K562 (cell line): ENCODE data around the gene COPB2. TPM values are rescaled to one million over a fixed set of nuclear protein-coding genes. Genes with fewer than 3 reads are reported as not detected.

Experiments
- ATAC-seq: fragments of 200-7000 bp; cut with Tn5 transposase; 3 replicates; pipeline ENCODE4 v1.9.1; 2020; ENCODE audit warnings: moderate library complexity
- BruUV-seq: library from RNA; stranded (reverse); fragments of 400-500 nt; replicated peaks from 2 replicates; lab custom pipeline; 2021; lab: Mats Ljungman, UMichigan
- CTCF ChIA-PET: fragments of 300-600 bp; formaldehyde crosslinking; extraction: SDS; loops from one replicate; lab custom pipeline; 2021; ENCODE audit warnings: low intra/inter-chr PET ratio; lab: Yijun Ruan, JAX
- POLR2A ChIA-PET: fragments of 300-600, 350-650 bp; sonication (Branson Sonifier 250); formaldehyde crosslinking; extraction: SDS; loops from one replicate; lab custom pipeline; 2021; ENCODE audit warnings: antibody characterized with exemption, inconsistent platforms; lab: Yijun Ruan, JAX
- DNase-seq, 4 experiments: peaks; one replicate each; pipeline versions ENCODE4 v3.0.0 to v3.0.0-alpha.2; 2011 to 2018; ENCODE audit warnings: low spot score in 3 of 4, mixed read lengths in 3 of 4; ENCODE audit errors: extremely low read depth in 1 of 4
- FAIRE-seq: peaks from 2 replicates; lab custom pipeline; 2011; peaks lifted over from hg19 to GRCh38; lab: Jason Lieb, UNC
- H2AFZ ChIP-seq: 2 replicates; pipeline ENCODE4 v1.6.0; 2011; ENCODE audit warnings: low read depth, low read length, control low read depth, inconsistent platforms
- H3K27ac ChIP-seq: fragments of 200-600 bp; 3 replicates; pipeline ENCODE4 v1.8.0; 2011; ENCODE audit warnings: low read depth, mild to moderate bottlenecking, control low read depth, inconsistent platforms, low read length, moderate library complexity, mixed read lengths; ENCODE audit errors: extremely low read depth
- H3K27me3 ChIP-seq, 2 experiments: fragments of 300-600 bp in 1 of 2; 2 replicates in 1 of 2; 3 replicates in 1 of 2; pipeline versions ENCODE4 v1.6.0 to v1.8.0; 2011; ENCODE audit warnings: inconsistent platforms in 2 of 2, low read length in 2 of 2, mild to moderate bottlenecking in 1 of 2, mixed read lengths in 1 of 2, moderate library complexity in 1 of 2; ENCODE audit not compliant: control insufficient read depth in 2 of 2, insufficient read depth in 2 of 2
- H3K36me3 ChIP-seq: fragments of 300-600 bp; 3 replicates; pipeline ENCODE4 v1.8.0; 2011; ENCODE audit warnings: mild to moderate bottlenecking, low read length, inconsistent platforms; ENCODE audit not compliant: control insufficient read depth, insufficient read depth
- H3K4me1 ChIP-seq, 2 experiments: fragments of 200-600 bp in 1 of 2; replicated peaks in 1 of 2; 2 replicates in 1 of 2; 3 replicates in 1 of 2; pipeline versions ENCODE4 v1.5.1 to v1.8.0; 2011; ENCODE audit warnings: inconsistent platforms in 2 of 2, low read length in 2 of 2, mild to moderate bottlenecking in 1 of 2, mixed read lengths in 1 of 2, moderate library complexity in 1 of 2; ENCODE audit not compliant: control insufficient read depth in 2 of 2, insufficient read depth in 2 of 2
- H3K4me2 ChIP-seq: 2 replicates; pipeline ENCODE4 v1.6.1; 2011; ENCODE audit warnings: low read length, control low read depth, inconsistent platforms, mixed read lengths; ENCODE audit not compliant: insufficient read depth
- H3K4me3 ChIP-seq: fragments of 200-600 bp; sonication (generic), shearing (Covaris generic); 2 replicates; pipeline ENCODE4 v1.5.1; 2016; ENCODE audit warnings: control low read depth, inconsistent platforms
- H3K79me2 ChIP-seq: fragments of 200-600 bp; 3 replicates; pipeline ENCODE4 v1.8.0; 2011; ENCODE audit warnings: low read length, inconsistent platforms; ENCODE audit not compliant: control insufficient read depth, insufficient read depth
- H3K9ac ChIP-seq, 2 experiments: 2 replicates each; pipeline versions ENCODE4 v1.6.0 to v1.6.1; 2011; ENCODE audit warnings: low read depth in 2 of 2, low read length in 2 of 2, control low read depth in 1 of 2, inconsistent platforms in 1 of 2, mild to moderate bottlenecking in 1 of 2, mixed read lengths in 1 of 2; ENCODE audit not compliant: insufficient read depth in 1 of 2
- H3K9me1 ChIP-seq: one replicate; pipeline ENCODE4 v1.6.0; 2011; ENCODE audit warnings: inconsistent platforms, mild to moderate bottlenecking, low read length, moderate library complexity; ENCODE audit not compliant: control insufficient read depth, insufficient read depth
- H3K9me3 ChIP-seq: replicated peaks from 2 replicates; pipeline ENCODE4 v1.5.1; 2011; ENCODE audit warnings: low read depth, low read length, inconsistent platforms; ENCODE audit not compliant: control insufficient read depth, insufficient read depth
- H4K20me1 ChIP-seq: replicated peaks from 2 replicates; pipeline ENCODE4 v1.6.1; 2011; ENCODE audit warnings: low read length, inconsistent platforms, mixed read lengths; ENCODE audit not compliant: control insufficient read depth, insufficient read depth
- ATF2 ChIP-seq: sonication (generic); formaldehyde crosslinking; IDR thresholded peaks from 2 replicates; pipeline ENCODE4 v1.8.1; 2022; ENCODE audit warnings: missing genetic modification reagents
- BRD4 ChIP-seq: fragments of 200-600 bp; sonication (generic); IDR thresholded peaks from 2 replicates; pipeline ENCODE4 v1.6.1; 2017; ENCODE audit warnings: inconsistent platforms
- CBX1 ChIP-seq: sonication (generic); IDR thresholded peaks from 2 replicates; pipeline ENCODE4 v1.6.1; 2016; ENCODE audit warnings: antibody characterized with exemption, low read depth, mild to moderate bottlenecking
- E2F6 ChIP-seq, 2 experiments: IDR thresholded peaks; 2 replicates each; pipeline ENCODE4 v1.6.1; 2011; ENCODE audit warnings: borderline replicate concordance in 1 of 2, control low read depth in 1 of 2, low read depth in 1 of 2, low read length in 1 of 2, mild to moderate bottlenecking in 1 of 2, mixed read lengths in 1 of 2, moderate library complexity in 1 of 2; ENCODE audit not compliant: insufficient read depth in 1 of 2, insufficient read length in 1 of 2, poor library complexity in 1 of 2, severe bottlenecking in 1 of 2; ENCODE audit errors: extremely low read depth in 1 of 2
- FOXK1 ChIP-seq: sonication (generic); formaldehyde crosslinking; IDR thresholded peaks from 2 replicates; pipeline ENCODE4 v1.8.0; 2022; ENCODE audit warnings: missing genetic modification reagents, mild to moderate bottlenecking, borderline replicate concordance
- GABPB2 ChIP-seq: fragments of 250-450 bp; sonication (Bioruptor Pico); conservative IDR thresholded peaks from 2 replicates; pipeline ENCODE4 v1.5.1; 2021; ENCODE audit warnings: mild to moderate bottlenecking
- HLTF ChIP-seq: fragments of 450-650 bp; IDR thresholded peaks from 2 replicates; pipeline ENCODE4 v1.6.1; 2016
- HMG20A ChIP-seq: fragments of 450-650 bp; formaldehyde crosslinking; conservative IDR thresholded peaks from 2 replicates; pipeline ENCODE4 v1.4.0; 2020; ENCODE audit warnings: mild to moderate bottlenecking, mixed read lengths
- HNRNPK ChIP-seq: fragments of 200-400 bp; formaldehyde crosslinking; IDR thresholded peaks from one replicate; pipeline ENCODE4 v1.6.1; 2018; ENCODE audit warnings: mild to moderate bottlenecking, low read depth, low read length; ENCODE audit not compliant: poor library complexity, severe bottlenecking
- JUN ChIP-seq, 2 experiments: sonication (generic) in 1 of 2; formaldehyde crosslinking in 1 of 2; IDR thresholded peaks; 2 replicates each; pipeline versions ENCODE4 v1.6.1 to v1.8.0; 2012 to 2022; ENCODE audit warnings: borderline replicate concordance in 2 of 2, mild to moderate bottlenecking in 2 of 2, improper control_type of control experiment in 1 of 2, low read depth in 1 of 2, low read length in 1 of 2, missing genetic modification reagents in 1 of 2
- SMAD4 ChIP-seq: fragments of 250-450 bp; sonication (Bioruptor Pico); conservative IDR thresholded peaks from 2 replicates; pipeline ENCODE4 v1.8.0; 2021; ENCODE audit warnings: inconsistent platforms, mild to moderate bottlenecking, moderate library complexity
- ZNF146 ChIP-seq: IDR thresholded peaks from one replicate; pipeline ENCODE4 v1.6.1; 2018; ENCODE audit warnings: missing compliant biosample characterization; ENCODE audit not compliant: unreplicated experiment
- WGBS: fragments of 100-300 bp; shearing (Covaris generic); methylation state at CpG from one replicate; pipeline ENCODE4 v1.1.6; 2016; ENCODE audit warnings: low coverage, mixed read lengths; ENCODE audit not compliant: insufficient coverage; ENCODE audit errors: missing lambda C conversion rate; 5-methylcytosine and 5-hydroxymethylcytosine counted together
- in situ Hi-C: fragments of 300-500 bp; cut with MboI; formaldehyde crosslinking; loops from 4 replicates; pipeline ENCODE4 v1.15.0; 2018; ENCODE audit warnings: inconsistent platforms, mixed read lengths
- intact Hi-C: fragments of 100-400 bp; cut with micrococcal nuclease; formaldehyde crosslinking; loops from 2 replicates; pipeline ENCODE4 v1.14.2; 2022
- polyA plus RNA-seq, 8 experiments: library from polyadenylated mRNA; depleted of rRNA in 4 of 8; stranded (reverse) in 5 of 8; unstranded in 3 of 8; fragments of >200 nt; fragmentation: Nextera tagmentation in 2 of 8; fragmentation: Illumina TruSeq in 1 of 8; extraction: Ambion mirVana in 2 of 8; extraction: Trizol in 1 of 8; gene quantifications; 2 replicates each; pipeline versions ENCODE4 v1.2.1 to v1.2.3, GENCODE V29; 2011 to 2014; ENCODE audit warnings: inconsistent platforms in 1 of 8, missing spikeins in 1 of 8
- total RNA-seq, 7 experiments: library from RNA; depleted of rRNA in 6 of 7; stranded (reverse); fragments of >200 nt in 6 of 7; fragmentation: Illumina TruSeq in 2 of 7; extraction: Trizol in 2 of 7; gene quantifications; 2 replicates each; pipeline versions ENCODE4 v1.2.1 to v1.2.3, GENCODE V29; 2011 to 2021; ENCODE audit warnings: low replicate concordance in 1 of 7
- TF ChIP-seq, protein P1 (sequence below): sonication (generic); formaldehyde crosslinking; IDR thresholded peaks from 2 replicates; pipeline ENCODE4 v1.5.0; 2020; ENCODE audit warnings: missing genetic modification reagents

Gene COPB2
- total and polyA plus RNA-seq, 9 of the 15 experiments (the other 6 are each of a cell fraction or from before 2014, with no cell fraction given) = 64.3 to 189 (median 130) TPM

DNA sequence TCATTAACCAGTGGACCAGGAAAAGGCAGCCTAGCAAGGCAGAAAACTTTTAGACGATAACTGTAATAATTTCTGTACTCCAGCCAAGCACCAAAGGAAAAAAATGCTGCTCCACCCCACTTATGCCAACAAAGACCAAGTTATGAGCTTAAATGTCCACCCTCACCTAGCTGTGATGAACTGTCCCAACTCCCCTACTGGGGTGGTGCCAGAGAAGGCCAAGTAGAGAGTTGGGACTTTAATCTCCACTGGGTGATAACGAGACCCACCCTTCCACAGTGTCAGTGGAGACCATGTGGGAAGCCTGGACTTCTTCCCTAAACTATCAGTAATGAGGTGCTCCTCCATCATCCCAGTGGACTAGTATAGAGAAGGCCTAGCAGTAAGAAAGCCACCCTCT is 33.8 kb upstream of the COPB2 start:
- WGBS = 3% methylated on average over 2 of the region's 2 CpGs
- in situ Hi-C loops (no loop called here), intact Hi-C loops (loop anchor here (10.0 kb wide), 1 partner anchor 632 kb away; no protein-coding TSS in a partner anchor)
- POLR2A ChIA-PET = no interaction called here
- no peak for ATAC-seq
- H3K4me2 ChIP-seq = no peak overlapping the region
- TF ChIP-seq ATF2 (CRISPR knock-in tag) = no peak
- no peak for TF ChIP-seq HMG20A
- no peak for TF ChIP-seq E2F6 (IDR thresholded peaks at IDR 0.05; ENCODE audit: borderline replicate concordance in 1 of 2, extremely low read depth in 1 of 2, insufficient read depth in 1 of 2, insufficient read length in 1 of 2, low read depth in 1 of 2, low read length in 1 of 2, poor library complexity in 1 of 2, severe bottlenecking in 1 of 2)
- TF ChIP-seq ZNF146 (CRISPR knock-in tag) = no peak
- no peak for TF ChIP-seq CBX1
- TF ChIP-seq JUN (IDR thresholded peaks at IDR 0.05; ENCODE audit: borderline replicate concordance, low read depth, low read length) = no peak
- no peak for TF ChIP-seq JUN (CRISPR knock-in tag; IDR thresholded peaks at IDR 0.05; ENCODE audit: borderline replicate concordance)
- no peak for TF ChIP-seq GABPB2 (CRISPR knock-in tag)
- TF ChIP-seq BRD4 = no peak
- TF ChIP-seq, protein P1, sequence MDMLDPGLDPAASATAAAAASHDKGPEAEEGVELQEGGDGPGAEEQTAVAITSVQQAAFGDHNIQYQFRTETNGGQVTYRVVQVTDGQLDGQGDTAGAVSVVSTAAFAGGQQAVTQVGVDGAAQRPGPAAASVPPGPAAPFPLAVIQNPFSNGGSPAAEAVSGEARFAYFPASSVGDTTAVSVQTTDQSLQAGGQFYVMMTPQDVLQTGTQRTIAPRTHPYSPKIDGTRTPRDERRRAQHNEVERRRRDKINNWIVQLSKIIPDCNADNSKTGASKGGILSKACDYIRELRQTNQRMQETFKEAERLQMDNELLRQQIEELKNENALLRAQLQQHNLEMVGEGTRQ (CRISPR knock-in tag) = no peak
- no peak for TF ChIP-seq HLTF
- no peak for TF ChIP-seq SMAD4 (CRISPR knock-in tag)
- TF ChIP-seq HNRNPK = no peak
- TF ChIP-seq FOXK1 (CRISPR knock-in tag) = no peak
- TF ChIP-seq, all 486 proteins: peak for 0
- Histone ChIP-seq H4K20me1 (no peaks in the 10 kb centered on the region), H3K79me2 (no peaks in the 10 kb centered on the region), H3K4me1 (no peaks in the 10 kb centered on the region; a peak in 2 of 5 replicates), H2AFZ (no peak overlapping the region), H3K27me3 (no peaks in the 10 kb centered on the region), H3K4me3 (no peak overlapping the region), H3K9me1 (no peaks in the 10 kb centered on the region), H3K9me3 (no peaks in the 10 kb centered on the region), H3K9ac (no peak overlapping the region), H3K27ac (no peak overlapping the region), H3K36me3 (no peaks in the 10 kb centered on the region)
- CTCF ChIA-PET = no interaction called here
- BruUV-seq = no TSS peak
- DNase-seq (no peak), FAIRE-seq (no peak)
